ENCODE results near the gene IQCM.

Gene IQCM

DNA sequence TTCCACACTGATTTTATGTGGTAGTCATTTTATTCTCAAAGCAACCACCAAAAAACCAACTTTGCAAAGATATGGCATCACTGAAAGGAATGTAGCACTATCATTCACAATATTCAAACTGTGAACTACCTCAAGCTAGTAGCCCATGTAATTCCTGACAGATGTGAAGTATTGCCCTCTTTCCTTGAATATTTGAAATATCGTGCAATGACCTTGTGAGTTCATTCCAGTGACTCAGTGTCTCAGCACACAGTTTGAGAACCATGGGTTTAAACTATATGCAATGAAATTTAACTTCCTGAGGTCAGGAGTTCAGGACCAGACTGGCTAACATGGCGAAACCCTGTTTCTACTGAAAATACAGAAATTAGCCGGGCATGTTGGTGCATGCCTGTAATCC is 20.9 kb upstream of the IQCM start:
- H3K27ac ChIP-seq = no peak overlapping the region
- H3K4me2 ChIP-seq (ENCODE audit: low read length) = no peak overlapping the region
- TF ChIP-seq, protein P1, sequence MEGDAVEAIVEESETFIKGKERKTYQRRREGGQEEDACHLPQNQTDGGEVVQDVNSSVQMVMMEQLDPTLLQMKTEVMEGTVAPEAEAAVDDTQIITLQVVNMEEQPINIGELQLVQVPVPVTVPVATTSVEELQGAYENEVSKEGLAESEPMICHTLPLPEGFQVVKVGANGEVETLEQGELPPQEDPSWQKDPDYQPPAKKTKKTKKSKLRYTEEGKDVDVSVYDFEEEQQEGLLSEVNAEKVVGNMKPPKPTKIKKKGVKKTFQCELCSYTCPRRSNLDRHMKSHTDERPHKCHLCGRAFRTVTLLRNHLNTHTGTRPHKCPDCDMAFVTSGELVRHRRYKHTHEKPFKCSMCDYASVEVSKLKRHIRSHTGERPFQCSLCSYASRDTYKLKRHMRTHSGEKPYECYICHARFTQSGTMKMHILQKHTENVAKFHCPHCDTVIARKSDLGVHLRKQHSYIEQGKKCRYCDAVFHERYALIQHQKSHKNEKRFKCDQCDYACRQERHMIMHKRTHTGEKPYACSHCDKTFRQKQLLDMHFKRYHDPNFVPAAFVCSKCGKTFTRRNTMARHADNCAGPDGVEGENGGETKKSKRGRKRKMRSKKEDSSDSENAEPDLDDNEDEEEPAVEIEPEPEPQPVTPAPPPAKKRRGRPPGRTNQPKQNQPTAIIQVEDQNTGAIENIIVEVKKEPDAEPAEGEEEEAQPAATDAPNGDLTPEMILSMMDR (IDR thresholded peaks at IDR 0.05) = no peak
- H3K9ac ChIP-seq = no peak overlapping the region
- H3K36me3 ChIP-seq (ENCODE audit: control insufficient read depth, insufficient read depth, low read length) = no peaks in the 10 kb centered on the region
- H3K4me1 ChIP-seq = no peaks in the 10 kb centered on the region
- no peaks in the 10 kb centered on the region for H3K79me2 ChIP-seq
- H2AFZ ChIP-seq = no peak overlapping the region
- H3K27me3 ChIP-seq (ENCODE audit: control insufficient read depth, insufficient read depth, low read length) = no peaks in the 10 kb centered on the region
- H3K4me3 ChIP-seq (ENCODE audit: low read depth, low read length) = no peak overlapping the region
- H3K9me3 ChIP-seq (ENCODE audit: control insufficient read depth, low read length) = no peaks in the 10 kb centered on the region

DNA sequence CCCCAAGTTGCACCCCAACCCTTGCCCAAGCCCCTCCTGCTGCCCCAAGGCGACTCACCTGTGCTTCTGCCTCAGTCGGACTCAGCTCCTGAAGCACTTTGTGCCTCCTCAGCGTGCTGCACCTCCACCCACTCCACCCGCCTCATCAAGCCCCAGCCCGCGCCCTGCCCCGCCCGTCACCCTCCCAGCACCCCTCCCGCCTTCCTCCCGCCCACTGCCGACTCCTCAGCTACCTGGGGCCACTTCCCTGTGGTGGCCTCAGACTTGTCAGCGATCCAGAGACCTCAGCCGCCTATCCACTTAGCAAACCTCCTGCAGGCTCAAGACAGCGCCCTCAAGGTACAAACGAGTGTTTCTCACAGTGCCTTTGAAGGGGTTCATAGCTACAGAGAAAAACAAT is 19.6 kb upstream of the IQCM start:
- H3K9me3 ChIP-seq (ENCODE audit: control insufficient read depth, low read length) = no peaks in the 10 kb centered on the region
- H3K36me3 ChIP-seq (ENCODE audit: control insufficient read depth, insufficient read depth, low read length) = no peaks in the 10 kb centered on the region
- no peak overlapping the region for H2AFZ ChIP-seq
- H3K9ac ChIP-seq = no peak overlapping the region
- H3K4me1 ChIP-seq = no peaks in the 10 kb centered on the region
- no peak overlapping the region for H3K4me3 ChIP-seq (ENCODE audit: low read depth, low read length)
- H3K79me2 ChIP-seq = no peaks in the 10 kb centered on the region
- no peak overlapping the region for H3K27ac ChIP-seq
- H3K27me3 ChIP-seq (ENCODE audit: control insufficient read depth, insufficient read depth, low read length) = no peaks in the 10 kb centered on the region
- H3K4me2 ChIP-seq (ENCODE audit: low read length) = no peak overlapping the region
- TF ChIP-seq, protein P1 (IDR thresholded peaks at IDR 0.05) = no peak

DNA sequence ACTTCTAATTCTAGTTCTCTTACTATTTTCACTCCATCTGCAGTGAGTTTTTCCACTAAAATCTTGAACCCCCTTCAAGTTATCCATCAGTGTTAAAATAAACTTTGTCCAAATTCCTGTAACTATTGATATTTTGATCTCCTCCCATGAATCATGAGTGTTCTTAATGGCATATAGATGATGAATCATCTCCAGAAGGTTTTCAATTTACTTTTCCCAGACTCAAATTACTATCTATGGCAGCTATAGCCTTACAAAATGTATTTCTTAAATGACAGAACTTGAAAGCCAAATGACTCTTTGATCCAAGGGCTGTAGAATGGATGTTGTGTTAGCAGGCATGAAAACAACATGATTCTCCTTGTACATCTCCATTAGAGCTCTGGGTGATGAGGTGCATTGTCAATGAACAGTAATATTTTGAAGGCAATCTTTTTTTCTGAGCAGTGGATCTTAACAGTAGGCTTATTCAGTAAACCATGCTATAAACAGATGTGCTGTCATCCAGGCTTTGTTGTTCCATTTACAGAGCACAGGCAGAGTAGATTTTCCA is 16.1 kb upstream of the IQCM start:
- H3K4me3 ChIP-seq (ENCODE audit: low read depth, low read length) = no peak overlapping the region
- H3K4me1 ChIP-seq = no peaks in the 10 kb centered on the region
- no peaks in the 10 kb centered on the region for H3K9me3 ChIP-seq (ENCODE audit: control insufficient read depth, low read length)
- no peak overlapping the region for H2AFZ ChIP-seq
- no peaks in the 10 kb centered on the region for H3K27me3 ChIP-seq (ENCODE audit: control insufficient read depth, insufficient read depth, low read length)
- no peak overlapping the region for H3K9ac ChIP-seq
- H3K79me2 ChIP-seq = no peaks in the 10 kb centered on the region
- H3K4me2 ChIP-seq (ENCODE audit: low read length) = no peak overlapping the region
- TF ChIP-seq, protein P1 (IDR thresholded peaks at IDR 0.05) = no peak
- no peak overlapping the region for H3K27ac ChIP-seq
- no peaks in the 10 kb centered on the region for H3K36me3 ChIP-seq (ENCODE audit: control insufficient read depth, insufficient read depth, low read length)

- TF ChIP-seq, protein P1 (IDR thresholded peaks at IDR 0.05) = no peak
- H3K27ac ChIP-seq = no peak overlapping the region
- H3K4me2 ChIP-seq (ENCODE audit: low read length) = no peak overlapping the region
- H2AFZ ChIP-seq = no peak overlapping the region
- no peaks in the 10 kb centered on the region for H3K79me2 ChIP-seq
- H3K36me3 ChIP-seq (ENCODE audit: control insufficient read depth, insufficient read depth, low read length) = no peaks in the 10 kb centered on the region
- H3K4me1 ChIP-seq = no peaks in the 10 kb centered on the region
- no peaks in the 10 kb centered on the region for H3K27me3 ChIP-seq (ENCODE audit: control insufficient read depth, insufficient read depth, low read length)
- H3K9me3 ChIP-seq (ENCODE audit: control insufficient read depth, low read length) = no peaks in the 10 kb centered on the region
- H3K4me3 ChIP-seq (ENCODE audit: low read depth, low read length) = no peak overlapping the region
- no peak overlapping the region for H3K9ac ChIP-seq
These were observed 15.2 kb upstream of the IQCM start for GRCh38 chr4:149830823-149831222.

DNA sequence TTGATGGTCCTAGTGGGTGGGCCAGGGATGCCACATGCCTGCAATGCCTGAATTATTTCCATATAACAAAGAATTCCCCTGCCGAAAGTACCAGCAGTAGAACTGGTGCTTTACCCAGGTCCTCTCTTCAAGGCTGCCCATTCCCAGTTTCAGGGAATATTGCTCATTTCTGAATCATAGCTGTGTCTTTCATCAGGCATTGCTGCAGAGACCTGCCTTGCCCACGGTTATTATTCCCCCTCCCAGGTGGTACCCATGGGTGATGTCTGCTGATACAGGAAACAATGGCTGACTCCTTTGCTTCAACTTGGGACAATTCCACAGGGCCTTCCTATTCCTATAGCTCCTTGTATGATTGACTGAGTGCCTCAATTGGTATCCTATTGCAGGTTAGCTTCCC is 9.7 kb upstream of the IQCM start:
- Histone ChIP-seq H3K27ac (no peak overlapping the region), H3K4me1 (no peaks in the 10 kb centered on the region), H3K4me3 (ENCODE audit: low read depth, low read length) (no peak overlapping the region), H2AFZ (no peak overlapping the region), H3K79me2 (no peaks in the 10 kb centered on the region), H3K9me3 (ENCODE audit: control insufficient read depth, low read length) (no peaks in the 10 kb centered on the region), H3K27me3 (ENCODE audit: control insufficient read depth, insufficient read depth, low read length) (no peaks in the 10 kb centered on the region), H3K36me3 (ENCODE audit: control insufficient read depth, insufficient read depth, low read length) (no peaks in the 10 kb centered on the region), H3K9ac (no peak overlapping the region), H3K4me2 (ENCODE audit: low read length) (no peak overlapping the region)
- TF ChIP-seq, protein P1 (IDR thresholded peaks at IDR 0.05) = no peak
